Heart left ventricle (tissue), 13 donors: Measurements from ENCODE around the gene MED12L.

ENCODE experiments used
- CTCF ChIP-seq, 12 donors: fragments of 200-600 bp; sonication (generic) in 4 of 12; IDR thresholded peaks; one replicate each; pipeline versions ENCODE4 v1.5.0 to v1.8.0; 2018 to 2022; ENCODE audit warnings: antibody characterized with exemption in 12 of 12, mild to moderate bottlenecking in 5 of 12
- POLR2A ChIP-seq, 2 donors: fragments of 450-650 bp; IDR thresholded peaks; one replicate each; pipeline ENCODE4 v1.6.1; 2017; ENCODE audit warnings: antibody characterized with exemption in 2 of 2, mild to moderate bottlenecking in 2 of 2, moderate library complexity in 2 of 2
- donor health status: ischemic (EF 13 %, LVEDD 7.1; RV severe dilation, severe dysfunction).
- donor health status: DM: no; HTN: yes; CAD: no.
- donor health status: DM: no; HTN: no; CAD: no.
- donor health status: ischemic (EF 25% LVEDD 6.9; RV normal size, moderate dysfunction).
- donor health status: ischemic (EF 25% LVEDD 5.7; RV mildly dilated, moderate dysfunction).
- donor health status: ischemic (EF 35%, LVEDD 5.7; RV mildly dilated, moderate dysfunction).
- donor health status: nonischemic (EF 11% LVEDD 7.7; RV severe dilation, severe dysfunction).
- donor health status: DM: yes; HTN: yes; CAD: no.
- donor health status: PGD.
- donor health status: ischemic (EF 29% LVEDD 5.4; RV normal size, mild dysfunction).
- donor health status: nonischemic (EF 23%, LVEDD 6.1; RV moderate dilation, normal function).

DNA sequence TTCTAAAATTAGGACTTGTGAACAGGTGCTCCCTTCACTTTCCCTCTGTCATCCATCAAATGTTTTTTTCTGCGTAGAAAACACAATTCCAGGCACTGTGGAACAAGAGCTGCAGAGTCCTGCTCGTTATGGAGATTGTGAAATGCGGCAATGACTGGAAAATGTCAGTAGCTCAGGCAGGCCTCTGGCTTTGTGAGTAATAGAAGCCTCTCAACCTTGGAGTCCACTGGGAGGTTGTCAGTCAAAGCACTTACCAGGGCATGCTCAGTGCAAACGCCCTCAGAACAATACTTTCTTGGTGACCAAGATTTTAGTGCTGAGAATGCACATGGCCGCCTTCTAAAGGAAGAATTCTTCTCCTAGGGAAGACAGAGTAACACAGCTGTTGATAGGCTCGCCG is 26.7 kb upstream of the MED12L start:
- no peak for TF ChIP-seq CTCF (IDR thresholded peaks at IDR 0.05)
- no peak for TF ChIP-seq POLR2A (IDR thresholded peaks at IDR 0.05)
